Measurements from ENCODE around the gene LUZP2.

Gene LUZP2

DNA sequence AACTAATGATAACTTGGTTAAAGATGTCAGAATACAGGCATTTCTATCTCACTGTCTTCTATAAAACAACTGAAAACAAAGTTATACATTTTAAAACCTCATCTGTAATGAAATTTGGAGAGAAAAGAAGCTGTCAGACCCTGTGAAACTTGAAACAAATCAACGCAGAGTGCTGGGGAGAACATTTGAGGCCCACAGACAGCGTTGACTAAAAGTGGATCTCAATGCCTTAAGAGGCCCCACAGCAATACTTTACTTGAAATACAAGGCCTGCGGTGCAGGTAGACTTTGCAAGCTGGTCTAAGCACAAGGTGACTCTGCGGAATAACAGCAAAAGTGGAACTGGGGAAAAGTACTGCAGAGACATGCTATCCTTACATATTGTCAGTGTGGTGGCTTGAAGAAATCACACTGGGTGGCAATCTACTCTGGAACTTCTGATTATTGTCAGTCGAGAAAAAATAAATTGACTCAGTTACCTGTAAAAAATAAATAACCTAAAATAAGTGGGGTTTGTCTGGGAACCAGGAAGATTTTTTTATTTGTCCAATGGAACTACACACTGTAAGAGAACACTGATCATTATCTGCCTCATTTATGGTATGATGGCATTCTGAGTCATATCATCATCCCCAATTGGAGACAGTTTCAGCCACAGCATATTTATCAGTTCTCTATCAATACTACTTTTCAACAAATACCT, 138.9 kb downstream of the LUZP2 start:
- no peak for DNase-seq (ENCODE audit: low spot score)

- DNase-seq (ENCODE audit: low spot score): no peak
Measured at GRCh38 chr11:24636291-24636629, 139.4 kb downstream of the LUZP2 start.

DNA sequence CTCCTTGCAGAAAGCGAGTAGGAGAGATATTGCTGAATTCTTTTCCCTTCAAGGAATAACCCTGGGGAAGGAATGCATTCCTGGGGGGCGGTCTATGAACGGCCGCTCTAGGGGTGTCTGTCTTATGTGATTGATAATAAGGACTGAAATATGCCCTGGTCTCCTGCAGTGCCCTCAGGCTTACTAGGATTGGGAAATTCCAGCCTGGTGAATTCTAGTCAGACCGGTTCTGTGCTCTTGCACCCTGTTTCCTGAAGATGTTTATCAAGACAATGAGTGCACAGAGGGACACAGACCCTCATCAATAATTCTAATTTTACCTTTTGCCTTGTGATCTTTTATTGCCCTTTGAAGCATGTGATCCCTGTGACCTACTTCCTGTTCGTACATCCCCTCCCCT, 140.7 kb downstream of the LUZP2 start:
- DNase-seq (ENCODE audit: low spot score): no peak

GRCh38 chr11:24642648-24643047, 145.8 kb downstream of the LUZP2 start:
- no peak for DNase-seq (ENCODE audit: low spot score)

- DNase-seq (ENCODE audit: low spot score): no peak
Measured at GRCh38 chr11:24645563-24645962, 148.7 kb downstream of the LUZP2 start.

DNA sequence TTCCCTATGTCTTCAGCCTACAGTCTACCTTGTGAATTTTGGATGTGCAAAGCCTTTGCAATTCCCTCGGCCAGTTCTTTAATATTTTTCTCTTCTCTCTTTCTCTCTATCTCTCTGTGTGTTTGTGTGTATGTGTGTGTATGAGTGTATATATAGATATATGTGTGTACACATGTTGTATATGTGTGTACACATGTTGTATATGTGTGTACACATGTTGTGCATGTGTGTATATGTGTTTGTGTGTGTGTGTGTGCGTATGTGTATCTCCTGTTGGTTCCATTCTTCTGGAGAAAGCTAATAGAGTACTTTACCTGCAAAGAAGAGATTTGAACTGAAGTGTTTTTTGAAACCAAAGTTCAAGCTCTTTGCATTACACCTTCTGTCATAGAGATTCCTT, 155.0 kb downstream of the LUZP2 start:
- no peak for DNase-seq (ENCODE audit: low spot score)

- no peak for DNase-seq (ENCODE audit: low spot score)
Measured at GRCh38 chr11:24653901-24654300, 157.0 kb downstream of the LUZP2 start.

DNA sequence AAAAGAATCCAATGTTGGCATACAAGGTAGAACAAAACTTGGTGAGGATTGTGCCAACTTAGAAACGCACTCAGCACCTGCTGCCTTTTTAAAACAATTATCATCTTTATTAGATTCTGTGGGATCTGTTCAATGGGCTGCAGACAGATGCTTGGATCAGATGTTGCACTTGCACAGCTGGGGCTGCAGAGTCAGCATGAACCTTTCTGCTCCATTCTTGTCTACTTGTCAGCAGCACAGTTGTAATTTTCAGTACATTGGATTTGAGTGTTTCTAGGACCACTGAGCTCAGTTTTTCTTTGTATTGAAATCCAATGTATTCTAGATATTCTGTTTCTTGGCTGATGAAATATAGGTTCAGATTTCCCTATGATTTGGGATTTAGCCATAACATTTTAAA, 164.5 kb downstream of the LUZP2 start:
- DNase-seq (ENCODE audit: low spot score): no peak

DNA sequence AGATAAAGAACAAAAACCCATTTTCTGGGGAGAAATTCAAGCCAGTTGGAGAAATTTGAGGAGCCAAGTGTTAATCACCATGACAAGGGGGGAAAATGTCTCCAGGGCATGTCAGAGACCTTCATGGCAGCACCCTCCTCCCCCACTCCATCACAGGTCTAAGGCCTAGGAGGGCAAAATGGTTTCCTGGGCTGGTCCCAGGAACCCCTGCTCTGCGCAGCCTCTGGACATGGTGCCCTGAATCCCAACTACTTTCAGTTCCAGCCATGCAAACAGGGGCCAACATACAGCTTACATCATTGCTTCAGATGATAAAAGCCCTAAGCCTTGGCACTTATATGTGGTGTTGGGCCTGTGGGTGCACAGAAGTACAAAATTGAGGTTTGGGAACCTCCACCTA, 167.5 kb downstream of the LUZP2 start:
- no peak for DNase-seq (ENCODE audit: low spot score)

GRCh38 chr11:24667353-24667968, 170.6 kb downstream of the LUZP2 start:
- DNase-seq (ENCODE audit: low spot score): no peak

GRCh38 chr11:24678703-24679348, 182.0 kb downstream of the LUZP2 start:
- no peak for DNase-seq (ENCODE audit: low spot score)

- no peak for DNase-seq (ENCODE audit: low spot score)
Measured at GRCh38 chr11:24679821-24680351, 183.0 kb downstream of the LUZP2 start.

- no peak for DNase-seq (ENCODE audit: low spot score)
Measured at GRCh38 chr11:24683583-24683982, 186.7 kb downstream of the LUZP2 start.

DNA sequence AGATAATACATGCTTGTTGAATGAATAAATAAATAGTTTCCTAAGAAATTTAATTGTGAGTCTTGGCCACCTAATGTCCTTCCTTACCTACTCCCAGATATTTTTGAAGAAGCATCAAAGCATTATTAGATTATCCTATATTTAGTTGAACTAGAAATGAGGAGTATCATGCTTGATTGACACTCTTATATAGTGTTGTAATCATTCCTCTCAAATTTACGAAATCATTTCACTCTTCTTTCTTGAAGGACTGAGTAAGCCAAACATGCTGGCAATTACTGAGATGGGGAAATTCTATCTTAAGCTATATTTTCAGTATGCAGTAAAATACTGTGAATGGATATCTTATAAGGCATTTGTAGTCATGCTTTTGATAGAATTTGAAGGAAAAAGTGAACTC, 189.0 kb downstream of the LUZP2 start:
- DNase-seq (ENCODE audit: low spot score): no peak

- DNase-seq (ENCODE audit: low spot score): no peak
Measured at GRCh38 chr11:24687531-24688147, 190.8 kb downstream of the LUZP2 start.

- DNase-seq (ENCODE audit: low spot score): no peak
Measured at GRCh38 chr11:24688981-24689380, 192.1 kb downstream of the LUZP2 start.

GRCh38 chr11:24697522-24698111, 200.8 kb downstream of the LUZP2 start:
- no peak for DNase-seq (ENCODE audit: low spot score)

DNA sequence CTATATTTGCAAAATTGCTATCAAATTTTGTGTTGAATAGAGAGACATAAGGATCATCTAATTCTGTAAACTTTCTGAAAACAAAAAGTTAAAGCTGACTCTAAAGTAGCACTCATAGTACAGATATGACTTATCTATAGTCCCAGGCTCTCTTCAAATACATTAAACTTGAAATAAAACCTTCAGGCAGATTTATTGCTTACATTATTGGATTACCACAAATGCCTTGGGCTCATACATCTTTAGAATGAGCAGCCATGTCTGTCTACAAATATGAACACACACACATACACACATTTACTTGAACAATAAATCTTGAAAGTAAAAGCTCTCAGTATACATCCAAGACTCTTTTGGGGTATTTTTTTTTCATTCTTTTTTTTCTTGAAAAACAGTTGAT, 207.9 kb downstream of the LUZP2 start:
- no peak for DNase-seq (ENCODE audit: low spot score)

GRCh38 chr11:24705474-24705873, 208.6 kb downstream of the LUZP2 start:
- DNase-seq (ENCODE audit: low spot score): no peak

GRCh38 chr11:24708616-24709015, 211.8 kb downstream of the LUZP2 start:
- DNase-seq (ENCODE audit: low spot score): no peak

DNA sequence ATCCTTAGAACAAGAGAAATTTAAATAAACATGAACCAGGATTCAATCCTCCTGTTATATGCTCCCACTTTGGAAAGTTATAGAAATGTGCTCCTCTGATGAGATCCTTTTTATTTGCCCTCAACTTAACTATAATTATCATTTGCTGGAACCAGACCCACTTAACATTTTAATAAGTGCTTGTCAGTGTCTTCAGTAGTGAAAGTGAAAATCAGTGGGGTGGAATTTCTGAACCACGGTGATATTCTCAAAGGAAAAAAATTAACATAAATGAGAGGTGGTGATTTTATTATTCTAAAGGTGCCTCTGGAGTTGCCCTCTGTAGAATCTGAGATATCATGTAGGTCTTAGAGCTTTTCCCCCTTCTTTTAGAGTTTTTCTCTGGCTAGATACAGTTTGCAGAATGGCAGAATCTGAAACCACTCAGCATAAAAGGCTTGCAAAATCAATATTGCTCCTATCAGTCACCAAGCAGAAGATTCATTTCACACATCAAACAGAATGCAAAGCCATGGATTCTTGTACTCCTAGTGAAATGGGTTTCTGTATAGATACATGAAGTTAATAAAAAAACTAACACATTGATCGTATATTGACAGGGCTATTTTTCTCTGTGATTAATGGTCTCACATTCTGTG, 213.2 kb downstream of the LUZP2 start:
- no peak for DNase-seq (ENCODE audit: low spot score)

GRCh38 chr11:24714601-24715000, 217.7 kb downstream of the LUZP2 start:
- DNase-seq (ENCODE audit: low spot score): no peak
